Neural cell (in vitro differentiated cells): ENCODE data around the gene TM9SF1.

Experiments
- EP300 ChIP-seq: fragments of 450-650 bp; conservative IDR thresholded peaks from 2 replicates; pipeline ENCODE4 v1.6.1; 2014; ENCODE audit warnings: antibody characterized with exemption, mild to moderate bottlenecking, moderate library complexity; ENCODE audit not compliant: poor library complexity, severe bottlenecking
- EZH2 ChIP-seq: fragments of 200-600, 300-800 bp; shearing (Covaris generic), sonication (generic); IDR thresholded peaks from 2 replicates; pipeline ENCODE4 v1.6.1; 2014; ENCODE audit warnings: antibody characterized with exemption, low read length, borderline replicate concordance, mild to moderate bottlenecking; ENCODE audit not compliant: insufficient read depth, poor library complexity, severe bottlenecking
- POLR2AphosphoS5 ChIP-seq: IDR thresholded peaks from 2 replicates; pipeline ENCODE4 v1.6.1; 2012
- RAD21 ChIP-seq: fragments of 450-650 bp; conservative IDR thresholded peaks from 2 replicates; pipeline ENCODE4 v1.6.1; 2014; ENCODE audit warnings: antibody characterized with exemption, mild to moderate bottlenecking, moderate library complexity
- SMC3 ChIP-seq: fragments of 450-650 bp; conservative IDR thresholded peaks from 2 replicates; pipeline ENCODE4 v1.6.1; 2014; ENCODE audit warnings: antibody characterized with exemption, mild to moderate bottlenecking, moderate library complexity; ENCODE audit not compliant: poor library complexity
- TAF1 ChIP-seq: IDR thresholded peaks from 2 replicates; pipeline ENCODE4 v1.6.1; 2012; ENCODE audit warnings: low read depth
- TF ChIP-seq, protein P1 (sequence below): fragments of 450-650 bp; IDR thresholded peaks from 2 replicates; pipeline ENCODE4 v1.5.1; 2014; ENCODE audit warnings: antibody characterized with exemption, mild to moderate bottlenecking, moderate library complexity; ENCODE audit not compliant: poor library complexity, severe bottlenecking
- TF ChIP-seq, protein P2 (sequence below): IDR thresholded peaks from 2 replicates; pipeline ENCODE4 v1.6.1; 2012; ENCODE audit warnings: borderline replicate concordance

DNA sequence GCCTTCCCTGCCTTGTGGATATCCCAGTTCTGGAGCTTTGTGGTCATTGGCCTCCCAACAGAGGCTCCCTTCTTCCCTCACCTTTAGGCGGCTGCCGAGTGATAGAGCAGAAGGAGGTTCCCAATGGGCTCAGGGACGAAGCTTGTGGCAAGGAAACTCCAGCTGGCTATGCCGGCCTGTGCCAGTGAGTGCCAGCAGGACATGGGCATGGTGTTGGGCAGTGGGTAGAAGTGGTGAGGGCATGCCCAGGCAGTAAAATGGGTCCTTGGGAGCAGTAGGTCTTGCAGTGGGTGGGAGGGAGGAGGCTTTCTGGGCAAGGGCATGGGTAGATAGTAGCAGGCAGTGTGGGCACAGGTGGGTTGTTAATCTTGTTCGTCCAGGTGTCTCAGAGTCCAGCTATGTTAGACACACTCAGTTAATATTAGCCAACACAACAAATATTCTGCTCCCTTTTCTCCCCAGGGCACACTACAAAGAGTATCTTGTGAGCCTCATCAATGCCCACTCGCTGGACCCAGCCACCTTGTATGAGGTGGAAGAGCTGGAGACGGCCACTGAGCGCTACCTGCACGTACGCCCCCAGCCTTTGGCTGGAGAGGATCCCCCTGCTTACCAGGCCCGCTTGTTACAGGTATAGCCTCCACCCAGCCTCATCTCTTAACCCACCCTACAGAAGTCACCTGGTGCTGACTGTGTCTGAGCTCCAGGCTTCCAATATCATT lies 35.3 kb downstream of the TM9SF1 start:
- TF ChIP-seq, protein P1, sequence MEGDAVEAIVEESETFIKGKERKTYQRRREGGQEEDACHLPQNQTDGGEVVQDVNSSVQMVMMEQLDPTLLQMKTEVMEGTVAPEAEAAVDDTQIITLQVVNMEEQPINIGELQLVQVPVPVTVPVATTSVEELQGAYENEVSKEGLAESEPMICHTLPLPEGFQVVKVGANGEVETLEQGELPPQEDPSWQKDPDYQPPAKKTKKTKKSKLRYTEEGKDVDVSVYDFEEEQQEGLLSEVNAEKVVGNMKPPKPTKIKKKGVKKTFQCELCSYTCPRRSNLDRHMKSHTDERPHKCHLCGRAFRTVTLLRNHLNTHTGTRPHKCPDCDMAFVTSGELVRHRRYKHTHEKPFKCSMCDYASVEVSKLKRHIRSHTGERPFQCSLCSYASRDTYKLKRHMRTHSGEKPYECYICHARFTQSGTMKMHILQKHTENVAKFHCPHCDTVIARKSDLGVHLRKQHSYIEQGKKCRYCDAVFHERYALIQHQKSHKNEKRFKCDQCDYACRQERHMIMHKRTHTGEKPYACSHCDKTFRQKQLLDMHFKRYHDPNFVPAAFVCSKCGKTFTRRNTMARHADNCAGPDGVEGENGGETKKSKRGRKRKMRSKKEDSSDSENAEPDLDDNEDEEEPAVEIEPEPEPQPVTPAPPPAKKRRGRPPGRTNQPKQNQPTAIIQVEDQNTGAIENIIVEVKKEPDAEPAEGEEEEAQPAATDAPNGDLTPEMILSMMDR, result no peak
- TF ChIP-seq POLR2AphosphoS5 (no peak), EZH2 (no peak), RAD21 (no peak), SMC3 (no peak), EP300 (no peak), TAF1 (no peak)
- TF ChIP-seq, protein P2, sequence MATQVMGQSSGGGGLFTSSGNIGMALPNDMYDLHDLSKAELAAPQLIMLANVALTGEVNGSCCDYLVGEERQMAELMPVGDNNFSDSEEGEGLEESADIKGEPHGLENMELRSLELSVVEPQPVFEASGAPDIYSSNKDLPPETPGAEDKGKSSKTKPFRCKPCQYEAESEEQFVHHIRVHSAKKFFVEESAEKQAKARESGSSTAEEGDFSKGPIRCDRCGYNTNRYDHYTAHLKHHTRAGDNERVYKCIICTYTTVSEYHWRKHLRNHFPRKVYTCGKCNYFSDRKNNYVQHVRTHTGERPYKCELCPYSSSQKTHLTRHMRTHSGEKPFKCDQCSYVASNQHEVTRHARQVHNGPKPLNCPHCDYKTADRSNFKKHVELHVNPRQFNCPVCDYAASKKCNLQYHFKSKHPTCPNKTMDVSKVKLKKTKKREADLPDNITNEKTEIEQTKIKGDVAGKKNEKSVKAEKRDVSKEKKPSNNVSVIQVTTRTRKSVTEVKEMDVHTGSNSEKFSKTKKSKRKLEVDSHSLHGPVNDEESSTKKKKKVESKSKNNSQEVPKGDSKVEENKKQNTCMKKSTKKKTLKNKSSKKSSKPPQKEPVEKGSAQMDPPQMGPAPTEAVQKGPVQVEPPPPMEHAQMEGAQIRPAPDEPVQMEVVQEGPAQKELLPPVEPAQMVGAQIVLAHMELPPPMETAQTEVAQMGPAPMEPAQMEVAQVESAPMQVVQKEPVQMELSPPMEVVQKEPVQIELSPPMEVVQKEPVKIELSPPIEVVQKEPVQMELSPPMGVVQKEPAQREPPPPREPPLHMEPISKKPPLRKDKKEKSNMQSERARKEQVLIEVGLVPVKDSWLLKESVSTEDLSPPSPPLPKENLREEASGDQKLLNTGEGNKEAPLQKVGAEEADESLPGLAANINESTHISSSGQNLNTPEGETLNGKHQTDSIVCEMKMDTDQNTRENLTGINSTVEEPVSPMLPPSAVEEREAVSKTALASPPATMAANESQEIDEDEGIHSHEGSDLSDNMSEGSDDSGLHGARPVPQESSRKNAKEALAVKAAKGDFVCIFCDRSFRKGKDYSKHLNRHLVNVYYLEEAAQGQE, result no peak
